Measurements from ENCODE around the gene PLPP2.
"Not testable (repeated sequence)": the region's sequence is repeated elsewhere in the genome, so short reads cannot be mapped to it uniquely, and the experiment has no call there.

Gene PLPP2

DNA sequence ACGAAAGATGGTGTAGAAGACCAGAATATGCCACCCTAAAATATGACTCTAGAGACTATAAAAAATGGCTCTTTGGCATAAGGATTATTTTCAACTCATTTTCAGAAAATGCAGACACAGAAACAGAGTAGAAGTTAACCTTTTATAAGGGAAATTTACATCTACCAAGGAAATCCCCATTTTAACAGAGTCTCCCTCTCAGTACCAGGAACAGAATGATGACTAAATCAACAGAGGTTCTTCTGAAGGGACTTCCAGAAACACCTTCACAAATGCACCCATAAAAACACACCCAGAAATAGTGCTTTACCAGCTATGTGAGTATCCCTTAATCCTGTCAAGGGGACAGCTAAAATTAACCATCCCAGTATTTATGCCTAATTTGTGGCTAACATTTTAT is 29.1 kb downstream of the PLPP2 start:
- DNase-seq, result no peak

GRCh38 chr19:256804-257203 is 34.4 kb downstream of the PLPP2 start:
- not testable (repeated sequence) for DNase-seq

GRCh38 chr19:252421-253186 is 38.6 kb downstream of the PLPP2 start:
- DNase-seq, result not testable (repeated sequence)

DNA sequence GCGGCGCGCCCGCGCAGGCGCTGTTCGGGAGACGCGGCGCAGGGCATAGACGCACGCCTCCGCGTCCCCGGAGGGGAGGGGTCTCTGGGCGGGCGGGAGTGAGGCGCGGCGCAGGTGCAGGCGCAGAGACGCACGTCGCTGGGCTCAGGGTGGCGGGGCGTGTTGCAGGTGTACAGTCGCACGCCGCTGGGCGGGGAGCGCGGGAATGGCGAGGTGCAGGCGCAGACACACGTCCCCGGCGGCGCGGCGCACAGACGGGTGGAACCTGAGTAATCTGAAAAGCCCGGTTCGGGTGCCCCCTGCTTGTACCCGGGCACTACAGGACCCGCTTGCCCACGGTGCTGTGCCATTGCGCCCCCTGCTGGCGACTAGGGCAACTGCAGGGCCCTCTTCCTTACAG is 44.7 kb downstream of the PLPP2 start:
- no peak for DNase-seq

- not testable (repeated sequence) for DNase-seq
Observed at GRCh38 chr19:245900-246299, 45.3 kb downstream of the PLPP2 start.

GRCh38 chr19:245457-245856 is 45.7 kb downstream of the PLPP2 start:
- no peak for DNase-seq
